Measurements from ENCODE around the gene DISC1. TPM values are rescaled to one million over a fixed set of nuclear protein-coding genes. Genes with fewer than 3 reads are reported as not detected.

Gene DISC1
- total RNA-seq, 1 experiment from 2014 or later, result 1.8 TPM

DNA sequence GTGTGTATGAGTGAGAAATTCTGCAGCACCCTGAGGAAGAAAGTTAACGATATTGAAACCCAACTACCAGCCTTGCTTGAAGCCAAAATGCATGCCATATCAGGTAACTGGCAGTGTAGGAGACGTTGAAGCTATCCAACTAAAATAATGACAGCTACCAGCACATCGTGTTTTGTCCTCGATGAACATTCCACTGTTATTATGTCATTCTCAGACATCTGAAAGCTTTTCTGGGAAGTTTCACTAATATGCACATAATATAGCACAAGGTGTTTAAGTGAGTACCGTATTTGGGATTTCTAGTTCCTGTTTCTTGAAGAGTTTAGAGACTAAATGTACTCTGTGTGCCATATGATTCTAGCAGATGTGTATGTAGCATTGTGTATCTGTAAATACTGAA lies 173.5 kb downstream of the DISC1 start:
- no TSS peak for BruUV-seq (replicated peaks)
- ChIA-PET POLR2A (ENCODE audit: low non-redundant PET) (interaction anchor here (0.6 kb wide), 1 partner anchor 46 kb away, joined by 5 read pairs; no protein-coding TSS in a partner anchor), CTCF (no interaction called here)
- TF ChIP-seq, protein P1, sequence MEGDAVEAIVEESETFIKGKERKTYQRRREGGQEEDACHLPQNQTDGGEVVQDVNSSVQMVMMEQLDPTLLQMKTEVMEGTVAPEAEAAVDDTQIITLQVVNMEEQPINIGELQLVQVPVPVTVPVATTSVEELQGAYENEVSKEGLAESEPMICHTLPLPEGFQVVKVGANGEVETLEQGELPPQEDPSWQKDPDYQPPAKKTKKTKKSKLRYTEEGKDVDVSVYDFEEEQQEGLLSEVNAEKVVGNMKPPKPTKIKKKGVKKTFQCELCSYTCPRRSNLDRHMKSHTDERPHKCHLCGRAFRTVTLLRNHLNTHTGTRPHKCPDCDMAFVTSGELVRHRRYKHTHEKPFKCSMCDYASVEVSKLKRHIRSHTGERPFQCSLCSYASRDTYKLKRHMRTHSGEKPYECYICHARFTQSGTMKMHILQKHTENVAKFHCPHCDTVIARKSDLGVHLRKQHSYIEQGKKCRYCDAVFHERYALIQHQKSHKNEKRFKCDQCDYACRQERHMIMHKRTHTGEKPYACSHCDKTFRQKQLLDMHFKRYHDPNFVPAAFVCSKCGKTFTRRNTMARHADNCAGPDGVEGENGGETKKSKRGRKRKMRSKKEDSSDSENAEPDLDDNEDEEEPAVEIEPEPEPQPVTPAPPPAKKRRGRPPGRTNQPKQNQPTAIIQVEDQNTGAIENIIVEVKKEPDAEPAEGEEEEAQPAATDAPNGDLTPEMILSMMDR (conservative IDR thresholded peaks at IDR 0.05; ENCODE audit: low read depth, low read length), result no peak
- TF ChIP-seq EZH2 (IDR thresholded peaks at IDR 0.05; ENCODE audit: borderline replicate concordance, low read depth, low read length, poor library complexity, severe bottlenecking), result no peak
- DNase-seq (ENCODE audit: low spot score), result no peak
- Histone ChIP-seq H3K27me3 (replicated peaks; ENCODE audit: insufficient read depth, low read depth, low read length, poor library complexity) (no peaks in the 10 kb centered on the region), H3K4me3 (ENCODE audit: low read depth, low read length, poor library complexity, severe bottlenecking) (no peak overlapping the region), H3K4me1 (ENCODE audit: insufficient read depth, low read length, poor library complexity, severe bottlenecking) (no peaks in the 10 kb centered on the region), H3K9me3 (ENCODE audit: low read depth, low read length, poor library complexity, severe bottlenecking) (no peaks in the 10 kb centered on the region), H3K27ac (ENCODE audit: low read depth, low read length, poor library complexity, severe bottlenecking) (no peak overlapping the region), H3K36me3 (ENCODE audit: insufficient read depth, low read length, poor library complexity, severe bottlenecking) (no peaks in the 10 kb centered on the region)
- intact Hi-C loops (cut with micrococcal nuclease; ENCODE audit: unreplicated experiment), result no loop called here

DNA sequence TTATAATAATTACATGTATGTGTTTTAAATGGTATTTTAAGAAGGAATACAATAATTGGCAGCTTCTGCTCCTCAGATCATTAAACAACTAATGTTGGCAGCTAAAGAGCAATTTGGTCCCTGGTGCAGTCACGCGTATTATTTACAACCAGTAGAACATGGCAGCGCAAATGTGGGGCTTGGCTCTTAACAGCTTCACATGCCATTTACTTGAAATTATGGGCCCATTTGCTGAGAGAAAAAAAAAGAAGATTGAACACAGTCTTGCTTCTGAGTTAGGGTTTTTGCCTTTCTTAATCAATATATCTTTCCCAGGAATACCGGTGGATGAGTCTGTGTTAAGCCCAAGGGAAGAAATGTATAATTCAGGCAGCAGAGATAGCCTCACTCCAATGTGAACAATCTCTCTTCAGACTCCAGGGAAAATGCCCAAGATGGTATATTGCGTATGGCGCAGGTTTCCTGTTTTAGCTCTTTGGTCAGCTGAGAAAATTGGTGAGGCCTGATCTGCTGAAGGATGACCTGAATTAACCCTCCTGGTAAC lies 174.5 kb downstream of the DISC1 start:
- POLR2A ChIA-PET (ENCODE audit: low non-redundant PET), result no interaction called here
- no TSS peak for BruUV-seq (replicated peaks)
- Histone ChIP-seq H3K9me3 (ENCODE audit: low read depth, low read length, poor library complexity, severe bottlenecking) (no peaks in the 10 kb centered on the region), H3K4me1 (ENCODE audit: insufficient read depth, low read length, poor library complexity, severe bottlenecking) (no peaks in the 10 kb centered on the region), H3K27me3 (replicated peaks; ENCODE audit: insufficient read depth, low read depth, low read length, poor library complexity) (no peaks in the 10 kb centered on the region), H3K4me3 (ENCODE audit: low read depth, low read length, poor library complexity, severe bottlenecking) (no peak overlapping the region), H3K27ac (ENCODE audit: low read depth, low read length, poor library complexity, severe bottlenecking) (no peak overlapping the region), H3K36me3 (ENCODE audit: insufficient read depth, low read length, poor library complexity, severe bottlenecking) (no peaks in the 10 kb centered on the region)
- no peak for DNase-seq (ENCODE audit: low spot score)
- CTCF ChIA-PET, result no interaction called here
- TF ChIP-seq, protein P1 (conservative IDR thresholded peaks at IDR 0.05; ENCODE audit: low read depth, low read length), result no peak
- TF ChIP-seq EZH2 (IDR thresholded peaks at IDR 0.05; ENCODE audit: borderline replicate concordance, low read depth, low read length, poor library complexity, severe bottlenecking), result no peak
- intact Hi-C loops (cut with micrococcal nuclease; ENCODE audit: unreplicated experiment), result no loop called here

DNA sequence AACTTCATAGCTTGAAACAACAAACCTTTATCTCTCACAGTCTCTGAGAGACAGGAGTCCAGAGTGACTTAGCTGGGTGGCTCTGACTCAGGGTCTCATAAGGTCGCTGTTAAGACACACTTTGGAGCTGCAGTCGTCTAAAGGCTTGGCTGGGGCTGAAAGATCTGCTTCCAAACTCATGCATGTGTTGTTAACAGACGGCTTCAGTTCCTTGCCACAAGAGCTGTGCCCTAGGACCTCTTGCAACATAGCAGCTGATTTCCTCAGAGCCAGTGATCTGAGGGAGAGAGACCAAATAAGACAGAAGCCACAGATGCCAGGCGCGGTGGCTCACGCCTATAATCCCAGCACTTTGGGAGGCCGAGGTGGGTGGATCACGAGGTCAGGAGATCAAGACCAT lies 176.8 kb downstream of the DISC1 start:
- Histone ChIP-seq H3K4me3 (ENCODE audit: low read depth, low read length, poor library complexity, severe bottlenecking) (no peak overlapping the region), H3K4me1 (ENCODE audit: insufficient read depth, low read length, poor library complexity, severe bottlenecking) (no peaks in the 10 kb centered on the region), H3K9me3 (ENCODE audit: low read depth, low read length, poor library complexity, severe bottlenecking) (no peaks in the 10 kb centered on the region), H3K36me3 (ENCODE audit: insufficient read depth, low read length, poor library complexity, severe bottlenecking) (no peaks in the 10 kb centered on the region), H3K27ac (ENCODE audit: low read depth, low read length, poor library complexity, severe bottlenecking) (no peak overlapping the region), H3K27me3 (replicated peaks; ENCODE audit: insufficient read depth, low read depth, low read length, poor library complexity) (no peaks in the 10 kb centered on the region)
- no peak for TF ChIP-seq EZH2 (IDR thresholded peaks at IDR 0.05; ENCODE audit: borderline replicate concordance, low read depth, low read length, poor library complexity, severe bottlenecking)
- TF ChIP-seq, protein P1 (conservative IDR thresholded peaks at IDR 0.05; ENCODE audit: low read depth, low read length), result no peak
- intact Hi-C loops (cut with micrococcal nuclease; ENCODE audit: unreplicated experiment), result no loop called here
- no TSS peak for BruUV-seq (replicated peaks)
- ChIA-PET CTCF (no interaction called here), POLR2A (ENCODE audit: low non-redundant PET) (interaction anchor here (0.9 kb wide), 1 partner anchor 53 kb away, joined by 6 read pairs; no protein-coding TSS in a partner anchor)
- DNase-seq (ENCODE audit: low spot score), result no peak
